ENCODE results near the gene IFIT3.

- TF ChIP-seq, protein P1, sequence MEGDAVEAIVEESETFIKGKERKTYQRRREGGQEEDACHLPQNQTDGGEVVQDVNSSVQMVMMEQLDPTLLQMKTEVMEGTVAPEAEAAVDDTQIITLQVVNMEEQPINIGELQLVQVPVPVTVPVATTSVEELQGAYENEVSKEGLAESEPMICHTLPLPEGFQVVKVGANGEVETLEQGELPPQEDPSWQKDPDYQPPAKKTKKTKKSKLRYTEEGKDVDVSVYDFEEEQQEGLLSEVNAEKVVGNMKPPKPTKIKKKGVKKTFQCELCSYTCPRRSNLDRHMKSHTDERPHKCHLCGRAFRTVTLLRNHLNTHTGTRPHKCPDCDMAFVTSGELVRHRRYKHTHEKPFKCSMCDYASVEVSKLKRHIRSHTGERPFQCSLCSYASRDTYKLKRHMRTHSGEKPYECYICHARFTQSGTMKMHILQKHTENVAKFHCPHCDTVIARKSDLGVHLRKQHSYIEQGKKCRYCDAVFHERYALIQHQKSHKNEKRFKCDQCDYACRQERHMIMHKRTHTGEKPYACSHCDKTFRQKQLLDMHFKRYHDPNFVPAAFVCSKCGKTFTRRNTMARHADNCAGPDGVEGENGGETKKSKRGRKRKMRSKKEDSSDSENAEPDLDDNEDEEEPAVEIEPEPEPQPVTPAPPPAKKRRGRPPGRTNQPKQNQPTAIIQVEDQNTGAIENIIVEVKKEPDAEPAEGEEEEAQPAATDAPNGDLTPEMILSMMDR (conservative IDR thresholded peaks at IDR 0.05; ENCODE audit: low read length): no peak
- no peak for TF ChIP-seq EZH2phosphoT487 (IDR thresholded peaks at IDR 0.05; ENCODE audit: borderline replicate concordance)
Measured at GRCh38 chr10:89294721-89295239, 33.0 kb upstream of the IFIT3 start.

Data from Loucy (cell line).